OCI-LY1 (cell line): ENCODE measurements around the gene NUP153.

Experiments used
- H2AFZ ChIP-seq: fragments of 200-600 bp; sonication (generic), shearing (Covaris generic); 2 replicates; pipeline ENCODE4 v1.6.0; 2014; ENCODE audit warnings: antibody characterized with exemption, mild to moderate bottlenecking, low read length
- H3F3A ChIP-seq: fragments of 200-600 bp; sonication (generic), shearing (Covaris generic); 2 replicates; pipeline ENCODE4 v1.6.0; 2014; ENCODE audit warnings: mild to moderate bottlenecking, antibody characterized with exemption, low read length, moderate library complexity; ENCODE audit not compliant: insufficient read depth
- H3K27ac ChIP-seq: fragments of 200-600 bp; sonication (generic); 2 replicates; pipeline ENCODE4 v1.5.1; 2014; ENCODE audit warnings: low read length, mixed run types, mild to moderate bottlenecking, low read depth; ENCODE audit not compliant: poor library complexity, severe bottlenecking
- H3K27me3 ChIP-seq: fragments of 200-600 bp; sonication (generic); 2 replicates; pipeline ENCODE4 v1.6.0; 2014; ENCODE audit warnings: antibody characterized with exemption, mild to moderate bottlenecking, low read length, moderate library complexity; ENCODE audit not compliant: insufficient read depth
- H3K36me3 ChIP-seq: fragments of 200-600 bp; sonication (generic); 2 replicates; pipeline ENCODE4 v1.6.1; 2014; ENCODE audit warnings: mild to moderate bottlenecking, antibody characterized with exemption, low read length, moderate library complexity, mixed read lengths; ENCODE audit not compliant: insufficient read depth
- H3K4me1 ChIP-seq: fragments of 200-600 bp; sonication (generic); 2 replicates; pipeline ENCODE4 v1.5.1; 2014; ENCODE audit warnings: mild to moderate bottlenecking, low read length, moderate library complexity; ENCODE audit not compliant: insufficient read depth, severe bottlenecking
- H3K4me2 ChIP-seq: fragments of 200-600 bp; sonication (generic), shearing (Covaris generic); 2 replicates; pipeline ENCODE4 v1.6.1; 2014; ENCODE audit warnings: low read length
- H3K4me3 ChIP-seq: fragments of 200-600 bp; sonication (generic); 2 replicates; pipeline ENCODE4 v1.5.1; 2014; ENCODE audit warnings: low read length, low read depth, mild to moderate bottlenecking, mixed read lengths; ENCODE audit not compliant: poor library complexity, severe bottlenecking
- H3K79me2 ChIP-seq: fragments of 200-600 bp; shearing (Covaris generic); 2 replicates; pipeline ENCODE4 v1.6.1; 2016; ENCODE audit warnings: mixed run types, low read length, mixed read lengths; ENCODE audit not compliant: insufficient read depth
- H3K9ac ChIP-seq: fragments of 200-600 bp; sonication (generic), shearing (Covaris generic); 2 replicates; pipeline ENCODE4 v1.6.1; 2014; ENCODE audit warnings: mild to moderate bottlenecking, low read length, mixed read lengths
- H3K9me2 ChIP-seq: fragments of 200-600 bp; sonication (generic), shearing (Covaris generic); 2 replicates; pipeline ENCODE4 v1.6.1; 2014; ENCODE audit warnings: low read depth, mild to moderate bottlenecking, low read length, mixed read lengths
- H3K9me3 ChIP-seq: fragments of 200-600 bp; shearing (Covaris generic); 2 replicates; pipeline ENCODE4 v1.6.1; 2014; ENCODE audit warnings: low read length, mixed read lengths
- H4K20me1 ChIP-seq: fragments of 200-600 bp; sonication (generic), shearing (Covaris generic); 2 replicates; pipeline ENCODE4 v1.6.0; 2016; ENCODE audit warnings: mild to moderate bottlenecking, low read length; ENCODE audit not compliant: insufficient read depth
- CTCF ChIP-seq: fragments of 200-600 bp; sonication (generic), shearing (Covaris generic); IDR thresholded peaks from 2 replicates; pipeline ENCODE4 v1.5.1; 2017; ENCODE audit warnings: mild to moderate bottlenecking, antibody characterized with exemption, low read length, moderate library complexity, mixed read lengths
- EZH2 ChIP-seq: fragments of 200-600 bp; sonication (generic), shearing (Covaris generic); IDR thresholded peaks from 2 replicates; pipeline ENCODE4 v1.8.0; 2017; ENCODE audit warnings: borderline replicate concordance, mixed run types, mild to moderate bottlenecking, antibody characterized with exemption, low read length, moderate library complexity, mixed read lengths

NUP153 gene

GRCh38 chr6:17683428-17683827 lies 23.3 kb downstream of the NUP153 start:
- no peaks in the 10 kb centered on the region for H3K4me1 ChIP-seq
- no peak for TF ChIP-seq EZH2

DNA sequence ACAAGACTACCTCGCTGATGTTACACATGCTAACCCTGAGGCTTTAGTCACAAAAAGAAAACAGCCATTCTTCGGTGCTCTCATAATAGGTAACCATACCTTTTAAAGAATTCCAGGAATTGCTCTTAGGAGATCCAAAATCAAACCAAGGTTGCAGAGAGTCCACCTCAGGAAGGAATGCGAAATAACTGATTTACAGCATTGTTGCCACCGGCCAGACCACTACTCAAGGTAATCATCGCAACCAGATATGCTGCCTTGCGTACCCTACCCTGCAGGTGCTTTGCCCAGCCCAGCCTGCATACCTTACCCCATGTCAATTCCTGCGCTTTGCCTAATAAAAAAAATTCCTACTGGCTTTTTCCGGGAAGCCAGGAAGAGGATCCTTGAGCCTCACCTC lies 27.0 kb downstream of the NUP153 start:
- Histone ChIP-seq H4K20me1 (peaks cover 4% of the 10 kb centered on the region; the same call in 1 of the 2 replicates), H3K27ac (no peak overlapping the region), H3K27me3 (no peaks in the 10 kb centered on the region), H2AFZ (no peak overlapping the region), H3K4me1 (no peaks in the 10 kb centered on the region), H3F3A (no peaks in the 10 kb centered on the region), H3K79me2 (peaks cover 95% of the 10 kb centered on the region), H3K9me3 (no peaks in the 10 kb centered on the region), H3K36me3 (peaks cover 91% of the 10 kb centered on the region), H3K4me2 (no peak overlapping the region), H3K9me2 (no peaks in the 10 kb centered on the region), H3K9ac (no peak overlapping the region), H3K4me3 (no peak overlapping the region)
- TF ChIP-seq EZH2 (no peak), CTCF (no peak)

More at GRCh38 chr6:17683428-17683827, 23.3 kb downstream of the NUP153 start:
- H3K36me3 ChIP-seq: peaks cover 88% of the 10 kb centered on the region
- H3K27ac ChIP-seq: no peak overlapping the region
- peaks cover 93% of the 10 kb centered on the region for H3K79me2 ChIP-seq
- H3K9me2 ChIP-seq: no peaks in the 10 kb centered on the region
- H3K4me2 ChIP-seq: no peak overlapping the region
- no peaks in the 10 kb centered on the region for H3K9me3 ChIP-seq
- no peaks in the 10 kb centered on the region for H4K20me1 ChIP-seq
- H3K27me3 ChIP-seq: no peaks in the 10 kb centered on the region
- H3K4me3 ChIP-seq: no peak overlapping the region
- no peak overlapping the region for H2AFZ ChIP-seq
- no peaks in the 10 kb centered on the region for H3F3A ChIP-seq
- H3K9ac ChIP-seq: no peak overlapping the region

DNA sequence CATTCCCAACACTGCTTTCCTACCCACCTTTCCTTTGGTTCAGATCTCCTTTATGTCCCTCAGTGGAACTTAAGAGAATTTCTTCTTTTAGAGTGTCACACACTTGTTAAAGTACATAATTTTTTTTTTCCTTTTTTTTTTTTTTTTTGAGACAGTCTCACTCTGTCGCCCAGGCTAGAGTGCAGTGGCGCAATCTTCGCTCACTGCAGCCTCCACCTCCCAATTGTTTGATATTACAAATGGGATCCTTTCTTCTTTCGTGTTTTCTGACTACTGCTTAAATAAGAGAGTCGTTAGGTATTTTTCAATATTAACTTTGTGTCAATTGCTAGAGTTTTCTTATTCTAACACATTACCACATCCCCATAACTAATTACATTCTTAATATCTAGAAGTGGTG lies 29.1 kb downstream of the NUP153 start:
- no peaks in the 10 kb centered on the region for H3K27me3 ChIP-seq
- H3K4me2 ChIP-seq: no peak overlapping the region
- H2AFZ ChIP-seq: no peak overlapping the region
- no peaks in the 10 kb centered on the region for H3K4me1 ChIP-seq
- H3K4me3 ChIP-seq: no peak overlapping the region
- peaks cover 91% of the 10 kb centered on the region for H3K36me3 ChIP-seq
- no peak for TF ChIP-seq CTCF
- TF ChIP-seq EZH2: no peak
- no peaks in the 10 kb centered on the region for H3K9me3 ChIP-seq
- no peak overlapping the region for H3K27ac ChIP-seq
- H3K79me2 ChIP-seq: peaks cover 85% of the 10 kb centered on the region
- no peaks in the 10 kb centered on the region for H3F3A ChIP-seq
- peaks cover 4% of the 10 kb centered on the region; the same call in 1 of the 2 replicates for H4K20me1 ChIP-seq
- H3K9ac ChIP-seq: no peak overlapping the region
- no peaks in the 10 kb centered on the region for H3K9me2 ChIP-seq

GRCh38 chr6:17673543-17674254 lies 33.0 kb downstream of the NUP153 start:
- Histone ChIP-seq H3K27me3 (no peaks in the 10 kb centered on the region), H3K9me3 (no peaks in the 10 kb centered on the region), H3K9me2 (no peaks in the 10 kb centered on the region), H3K79me2 (peaks cover 46% of the 10 kb centered on the region), H3K9ac (no peak overlapping the region), H3K4me3 (no peak overlapping the region), H3F3A (no peaks in the 10 kb centered on the region), H2AFZ (no peak overlapping the region), H4K20me1 (peaks cover 4% of the 10 kb centered on the region; the same call in 1 of the 2 replicates), H3K27ac (no peak overlapping the region), H3K4me2 (no peak overlapping the region), H3K36me3 (peaks cover 93% of the 10 kb centered on the region), H3K4me1 (no peaks in the 10 kb centered on the region)
- TF ChIP-seq EZH2 (no peak), CTCF (no peak)
